Chondrocyte (in vitro differentiated cells): ENCODE results near the gene PFN2. TPM values are rescaled to one million over a fixed set of nuclear protein-coding genes. Genes with fewer than 3 reads are reported as not detected.

ENCODE experiments used
- DNase-seq: peaks from one replicate; pipeline ENCODE4 v3.0.0; 2021; ENCODE audit warnings: mixed read lengths, low spot score
- H3K27ac Mint-ChIP-seq: one replicate; pipeline ENCODE4 v1.8.0; 2021; ENCODE audit warnings: mild to moderate bottlenecking, moderate library complexity, mixed read lengths; ENCODE audit not compliant: unreplicated experiment
- H3K27me3 Mint-ChIP-seq: 2 replicates; pipeline ENCODE4 v1.8.0; 2021; ENCODE audit warnings: low read depth, mixed read lengths
- H3K36me3 Mint-ChIP-seq: 2 replicates; pipeline ENCODE4 v1.8.0; 2021; ENCODE audit warnings: low read depth, mixed read lengths
- H3K4me1 Mint-ChIP-seq: 2 replicates; pipeline ENCODE4 v1.8.0; 2021; ENCODE audit warnings: low read depth, mild to moderate bottlenecking, mixed read lengths
- H3K4me3 Mint-ChIP-seq: one replicate; pipeline ENCODE4 v1.8.0; 2021; ENCODE audit warnings: mild to moderate bottlenecking, moderate library complexity, mixed read lengths; ENCODE audit not compliant: unreplicated experiment
- H3K9me3 Mint-ChIP-seq: 2 replicates; pipeline ENCODE4 v1.8.0; 2021; ENCODE audit warnings: low read depth, mixed read lengths
- total RNA-seq: library from RNA; stranded (reverse); gene quantifications from 3 replicates; pipeline ENCODE4 v1.2.1, GENCODE V29; 2021
- TF ChIP-seq, protein P1 (sequence below): fragments of 200-600 bp; sonication (generic); IDR thresholded peaks from 2 replicates; pipeline ENCODE4 v1.5.0; 2021; ENCODE audit warnings: antibody characterized with exemption, mild to moderate bottlenecking, moderate library complexity

PFN2 gene
- total RNA-seq, 1 donor from 2014 or later = 447 TPM

DNA sequence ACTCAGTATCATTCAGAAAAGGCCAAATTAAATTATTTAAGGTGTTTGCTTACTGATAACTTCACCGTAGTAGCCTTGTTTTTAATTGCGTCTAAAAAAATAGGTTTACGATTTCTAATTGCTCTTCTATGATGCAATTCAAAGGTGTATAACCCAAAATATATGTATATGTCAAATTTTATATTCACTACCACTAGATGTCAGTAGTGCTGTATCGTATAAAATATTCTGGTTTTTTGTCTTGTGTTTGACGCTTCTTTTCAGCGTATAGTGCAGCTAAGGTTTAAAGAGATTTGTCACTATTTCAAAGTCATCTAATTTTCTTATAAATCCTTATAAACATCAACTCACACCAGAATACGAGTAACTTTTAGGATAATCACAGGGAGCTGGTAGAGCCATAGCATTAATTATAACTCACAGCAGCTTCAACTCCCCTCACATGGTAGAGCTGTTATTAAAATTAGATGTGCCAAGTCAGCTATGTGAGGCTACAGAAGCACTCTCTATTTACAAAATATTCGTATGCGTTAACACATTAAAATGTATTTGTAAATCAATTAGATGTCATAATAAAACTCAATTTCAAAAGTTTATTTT is 3.5 kb downstream of the PFN2 start:
- peaks cover 58% of the 10 kb centered on the region for H3K4me1 Mint-ChIP-seq
- no peaks in the 10 kb centered on the region for H3K9me3 Mint-ChIP-seq
- TF ChIP-seq, protein P1, sequence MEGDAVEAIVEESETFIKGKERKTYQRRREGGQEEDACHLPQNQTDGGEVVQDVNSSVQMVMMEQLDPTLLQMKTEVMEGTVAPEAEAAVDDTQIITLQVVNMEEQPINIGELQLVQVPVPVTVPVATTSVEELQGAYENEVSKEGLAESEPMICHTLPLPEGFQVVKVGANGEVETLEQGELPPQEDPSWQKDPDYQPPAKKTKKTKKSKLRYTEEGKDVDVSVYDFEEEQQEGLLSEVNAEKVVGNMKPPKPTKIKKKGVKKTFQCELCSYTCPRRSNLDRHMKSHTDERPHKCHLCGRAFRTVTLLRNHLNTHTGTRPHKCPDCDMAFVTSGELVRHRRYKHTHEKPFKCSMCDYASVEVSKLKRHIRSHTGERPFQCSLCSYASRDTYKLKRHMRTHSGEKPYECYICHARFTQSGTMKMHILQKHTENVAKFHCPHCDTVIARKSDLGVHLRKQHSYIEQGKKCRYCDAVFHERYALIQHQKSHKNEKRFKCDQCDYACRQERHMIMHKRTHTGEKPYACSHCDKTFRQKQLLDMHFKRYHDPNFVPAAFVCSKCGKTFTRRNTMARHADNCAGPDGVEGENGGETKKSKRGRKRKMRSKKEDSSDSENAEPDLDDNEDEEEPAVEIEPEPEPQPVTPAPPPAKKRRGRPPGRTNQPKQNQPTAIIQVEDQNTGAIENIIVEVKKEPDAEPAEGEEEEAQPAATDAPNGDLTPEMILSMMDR = peak; percentile 95
- peak overlapping the region; percentile 58 for H3K27ac Mint-ChIP-seq
- no peaks in the 10 kb centered on the region for H3K27me3 Mint-ChIP-seq
- no peak for DNase-seq
- H3K36me3 Mint-ChIP-seq = peaks cover 23% of the 10 kb centered on the region
- H3K4me3 Mint-ChIP-seq = peak overlapping the region; percentile 83

DNA sequence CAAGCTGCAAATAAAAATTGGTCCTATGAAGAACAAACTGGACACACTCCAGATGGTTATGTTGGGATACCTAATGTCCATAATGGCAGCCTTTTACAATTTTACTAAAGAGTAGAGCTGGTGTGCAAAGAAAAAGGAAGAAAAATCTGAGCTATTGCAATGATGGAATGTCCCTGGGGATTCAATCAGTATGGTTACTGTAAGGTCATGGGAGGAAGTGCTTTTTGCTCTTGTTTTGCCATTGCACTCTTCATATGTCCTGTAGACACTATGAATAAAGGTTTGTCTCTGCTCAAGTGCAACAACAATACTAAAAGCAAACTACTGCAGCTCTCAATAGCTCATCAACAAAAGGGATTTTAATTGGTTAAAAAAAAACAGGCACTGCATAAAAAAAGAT is 5.4 kb downstream of the PFN2 start:
- Mint-ChIP-seq H3K36me3 (peaks cover 28% of the 10 kb centered on the region), H3K27ac (peak overlapping the region; percentile 87), H3K4me1 (peaks cover 58% of the 10 kb centered on the region), H3K4me3 (peak overlapping the region; percentile 63), H3K9me3 (no peaks in the 10 kb centered on the region), H3K27me3 (no peaks in the 10 kb centered on the region)
- DNase-seq = no peak
- TF ChIP-seq, protein P1 = no peak

GRCh38 chr3:149964291-149964690 is 6.4 kb downstream of the PFN2 start:
- Mint-ChIP-seq H3K27ac (peak overlapping the region; percentile 87), H3K36me3 (peaks cover 25% of the 10 kb centered on the region)
- TF ChIP-seq, protein P1 = no peak

GRCh38 chr3:149963485-149963884 is 7.2 kb downstream of the PFN2 start:
- H3K4me1 Mint-ChIP-seq = peaks cover 66% of the 10 kb centered on the region
- no peaks in the 10 kb centered on the region for H3K9me3 Mint-ChIP-seq
- H3K27me3 Mint-ChIP-seq = no peaks in the 10 kb centered on the region
- H3K4me3 Mint-ChIP-seq = no peak overlapping the region
- H3K36me3 Mint-ChIP-seq = peaks cover 23% of the 10 kb centered on the region
- peak overlapping the region; percentile 87 for H3K27ac Mint-ChIP-seq
- TF ChIP-seq, protein P1 = no peak
- DNase-seq = no peak

More at GRCh38 chr3:149964291-149964690, 6.4 kb downstream of the PFN2 start:
- Mint-ChIP-seq H3K4me3 (peak overlapping the region; percentile 27), H3K9me3 (no peaks in the 10 kb centered on the region), H3K4me1 (peaks cover 63% of the 10 kb centered on the region), H3K27me3 (no peaks in the 10 kb centered on the region)
- no peak for DNase-seq

DNA sequence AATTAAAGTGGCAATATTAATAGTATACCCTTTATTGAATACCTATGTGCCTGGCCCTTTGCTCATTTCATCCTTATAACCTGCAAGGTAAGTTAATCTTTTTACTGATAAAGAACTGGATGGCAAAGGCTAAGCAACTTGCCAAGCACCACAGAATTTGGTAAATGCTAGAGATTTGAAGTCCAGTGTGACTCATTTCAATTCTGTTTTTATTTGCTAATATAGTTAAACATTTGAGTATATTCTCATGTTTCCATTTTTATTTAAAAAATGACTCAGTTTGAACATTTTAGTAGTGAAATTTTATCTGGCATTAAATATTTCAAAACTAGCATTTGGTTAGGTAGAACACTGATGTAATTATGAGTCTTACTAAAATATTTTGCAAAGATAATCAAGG is 11.3 kb downstream of the PFN2 start:
- no peak overlapping the region for H3K4me3 Mint-ChIP-seq
- peaks cover 56% of the 10 kb centered on the region for H3K4me1 Mint-ChIP-seq
- no peak overlapping the region for H3K27ac Mint-ChIP-seq
- no peaks in the 10 kb centered on the region for H3K27me3 Mint-ChIP-seq
- H3K36me3 Mint-ChIP-seq = peaks cover 12% of the 10 kb centered on the region
- H3K9me3 Mint-ChIP-seq = no peaks in the 10 kb centered on the region
- TF ChIP-seq, protein P1 = no peak
- DNase-seq = no peak
